H1 (cell line): ENCODE measurements around the gene CCER1. TPM values are rescaled to one million over a fixed set of nuclear protein-coding genes. Genes with fewer than 3 reads are reported as not detected.

Experiments
- SP2 ChIP-seq: IDR thresholded peaks from 2 replicates; pipeline ENCODE4 v1.6.1; 2012; ENCODE audit warnings: mild to moderate bottlenecking, low read length, inconsistent platforms
- polyA plus RNA-seq, 7 experiments: library from polyadenylated mRNA; depleted of rRNA in 3 of 7; stranded (reverse) in 5 of 7; unstranded in 2 of 7; fragments of >200 nt in 5 of 7; fragments of 200-250 nt in 2 of 7; gene quantifications; 1 replicate in 5 of 7; 2 replicates in 1 of 7; 4 replicates in 1 of 7; pipeline versions ENCODE4 v1.2.1 to v1.2.3, GENCODE V29; 2011 to 2013; ENCODE audit warnings: missing spikeins in 2 of 7, mixed read lengths in 2 of 7
- total RNA-seq: library from RNA; stranded (reverse); fragmentation: NEBNext Ultra II Directional; extraction: Animal tissue kit (Norgen Biotek cat#: 25700); gene quantifications from 2 replicates; pipeline ENCODE4 v1.2.1, GENCODE V29; 2021

Gene CCER1
- total and polyA plus RNA-seq, 2 of the 8 experiments (the other 6 are each of a cell fraction or from before 2014, with no cell fraction given) = not detected

- TF ChIP-seq SP2 = no peak
Observed at GRCh38 chr12:90922145-90922627, 32.8 kb downstream of the CCER1 start (continued).
